AG09309 (cell line): ENCODE measurements around the gene DGKB.

ENCODE experiments used
- DNase-seq: peaks from one replicate; pipeline ENCODE4 v3.0.0-alpha.2; 2010; ENCODE audit warnings: low read depth
- H3K4me3 ChIP-seq: 2 replicates; pipeline ENCODE4 v1.5.1; 2011; ENCODE audit warnings: mild to moderate bottlenecking, low read depth, low read length, moderate library complexity; ENCODE audit not compliant: control insufficient read depth
- CTCF ChIP-seq: IDR thresholded peaks from 2 replicates; pipeline ENCODE4 v1.5.1; 2011; ENCODE audit warnings: mild to moderate bottlenecking, low read depth, low read length, inconsistent platforms; ENCODE audit not compliant: insufficient read depth, control insufficient read depth; ENCODE audit errors: missing control alignments

Gene DGKB

GRCh38 chr7:14902589-14903067 lies at the start of gene DGKB:
TSS of gene DGKB (minus strand) at chr7:14902751.
- H3K4me3 ChIP-seq: peak within 1 kb of the TSS; percentile 48
- DNase-seq: no peak
- TF ChIP-seq CTCF: no peak

- no peak for TF ChIP-seq CTCF
- DNase-seq: no peak
- H3K4me3 ChIP-seq: no peak overlapping the region
These were observed 47.5 kb upstream of the DGKB start for GRCh38 chr7:14950013-14950412.

- no peak for TF ChIP-seq CTCF
- H3K4me3 ChIP-seq: no peak overlapping the region
- DNase-seq: no peak
These were observed 35.6 kb upstream of the DGKB start for GRCh38 chr7:14938181-14938580.

GRCh38 chr7:14937581-14937980 lies 35.0 kb upstream of the DGKB start:
- no peak for TF ChIP-seq CTCF
- no peak overlapping the region for H3K4me3 ChIP-seq
- no peak for DNase-seq

GRCh38 chr7:14936554-14936953 lies 34.0 kb upstream of the DGKB start:
- H3K4me3 ChIP-seq: no peak overlapping the region
- TF ChIP-seq CTCF: no peak
- peak; percentile 29 for DNase-seq

- DNase-seq: no peak
- H3K4me3 ChIP-seq: no peak overlapping the region
- no peak for TF ChIP-seq CTCF
These were observed 32.3 kb upstream of the DGKB start for GRCh38 chr7:14934839-14935238.
